ENCODE measurements around the gene SPATA21. TPM values are rescaled to one million over a fixed set of nuclear protein-coding genes. Genes with fewer than 3 reads are reported as not detected.
"Not testable (repeated sequence)": the region's sequence is repeated elsewhere in the genome, so short reads cannot be mapped to it uniquely, and the experiment has no call there.

The SPATA21 gene
- total RNA-seq, 3 donors from 2014 or later: not detected

- no peak for ATAC-seq
- H3K36me3 Mint-ChIP-seq (ENCODE audit: insufficient read depth): peaks cover 13% of the 10 kb centered on the region
- no peak for DNase-seq
- H3K9me3 Mint-ChIP-seq: no peaks in the 10 kb centered on the region
- H3K4me3 Mint-ChIP-seq: peak overlapping the region; percentile 66
- H3K4me1 Mint-ChIP-seq (ENCODE audit: low read depth): peaks cover 62% of the 10 kb centered on the region
- H3K27me3 Mint-ChIP-seq (ENCODE audit: low read depth): no peaks in the 10 kb centered on the region
These were observed 65.5 kb downstream of the SPATA21 start for GRCh38 chr1:16371725-16372124.

DNA sequence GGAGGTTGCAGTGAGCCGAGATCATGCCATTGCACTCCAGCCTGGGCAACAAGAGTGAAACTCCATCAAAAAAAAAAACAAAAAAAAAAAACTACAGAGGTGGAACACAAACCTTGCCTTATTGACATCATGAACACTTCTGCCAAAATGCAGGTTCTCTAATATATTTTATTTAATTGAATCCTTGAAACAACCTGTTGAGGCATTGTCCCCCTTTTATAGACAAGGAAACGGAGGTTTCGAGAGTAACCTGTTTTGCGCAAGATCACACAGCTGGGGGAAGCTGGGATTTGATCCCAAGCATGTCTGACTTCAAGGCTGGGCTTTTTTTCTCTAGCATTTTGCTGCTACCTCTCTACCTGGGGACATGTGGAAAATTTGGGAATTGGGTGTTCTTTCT lies 67.4 kb downstream of the SPATA21 start:
- peaks cover 47% of the 10 kb centered on the region for H3K4me1 Mint-ChIP-seq (ENCODE audit: low read depth)
- H3K4me3 Mint-ChIP-seq: no peak overlapping the region
- H3K27me3 Mint-ChIP-seq (ENCODE audit: low read depth): no peaks in the 10 kb centered on the region
- DNase-seq (no peak), ATAC-seq (no peak)
- H3K36me3 Mint-ChIP-seq (ENCODE audit: insufficient read depth): peaks cover 13% of the 10 kb centered on the region
- H3K9me3 Mint-ChIP-seq: no peaks in the 10 kb centered on the region

DNA sequence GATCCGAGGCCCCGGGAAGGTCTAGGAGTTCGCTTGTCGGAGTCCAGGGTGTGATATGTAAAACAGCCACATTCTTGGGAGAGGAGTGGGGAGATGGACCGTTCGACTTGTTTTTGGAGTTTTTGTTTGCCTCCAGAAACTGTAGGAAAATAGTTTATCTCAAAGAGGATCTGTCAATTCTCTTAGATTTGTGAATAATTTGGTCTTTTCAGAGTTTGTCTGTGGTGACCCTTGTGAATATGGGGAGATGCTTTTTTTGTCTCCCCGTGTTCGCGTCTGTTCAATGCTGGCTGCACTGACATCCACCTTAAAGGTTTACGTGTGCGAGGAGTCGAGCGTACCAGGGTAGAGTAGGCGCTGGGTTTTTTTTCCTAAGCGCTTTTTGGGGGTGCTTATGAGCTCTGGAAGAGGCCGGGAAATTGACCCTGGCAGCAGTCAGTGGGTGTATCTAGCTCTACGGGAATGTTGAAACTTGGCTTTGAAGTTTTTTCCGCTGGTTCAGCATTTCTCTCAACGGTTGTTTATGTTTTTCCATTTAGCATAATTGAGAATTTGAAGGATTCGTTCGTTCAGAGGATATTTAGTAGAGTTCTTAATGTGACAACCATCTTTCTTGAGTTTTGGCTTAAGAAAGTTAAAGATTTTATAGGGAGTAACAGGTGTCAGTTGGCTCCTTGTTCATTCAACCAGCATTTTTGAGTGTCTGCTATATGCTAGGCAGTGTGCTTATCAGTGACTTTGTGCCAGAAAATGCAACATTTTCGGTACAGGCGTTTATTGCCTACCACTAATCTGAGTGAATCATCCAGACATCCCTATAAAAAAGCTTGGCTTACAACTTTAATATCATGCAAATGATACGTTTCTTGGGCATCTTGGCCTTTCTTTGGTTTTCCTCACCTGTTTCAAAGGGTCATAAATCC lies 69.0 kb downstream of the SPATA21 start:
- Mint-ChIP-seq H3K36me3 (ENCODE audit: insufficient read depth) (peaks cover 8% of the 10 kb centered on the region), H3K27me3 (ENCODE audit: low read depth) (no peaks in the 10 kb centered on the region), H3K4me3 (peak overlapping the region; percentile 97), H3K4me1 (ENCODE audit: low read depth) (peaks cover 37% of the 10 kb centered on the region), H3K9me3 (no peaks in the 10 kb centered on the region)
- DNase-seq (no peak), ATAC-seq (no peak)

GRCh38 chr1:16367258-16367967 lies 69.8 kb downstream of the SPATA21 start:
- Mint-ChIP-seq H3K4me3 (peak overlapping the region; percentile 97), H3K36me3 (ENCODE audit: insufficient read depth) (peaks cover 3% of the 10 kb centered on the region), H3K27me3 (ENCODE audit: low read depth) (no peaks in the 10 kb centered on the region), H3K4me1 (ENCODE audit: low read depth) (peaks cover 31% of the 10 kb centered on the region), H3K9me3 (no peaks in the 10 kb centered on the region)
- DNase-seq (peak; percentile 82), ATAC-seq (peak; percentile 75 to 76)

DNA sequence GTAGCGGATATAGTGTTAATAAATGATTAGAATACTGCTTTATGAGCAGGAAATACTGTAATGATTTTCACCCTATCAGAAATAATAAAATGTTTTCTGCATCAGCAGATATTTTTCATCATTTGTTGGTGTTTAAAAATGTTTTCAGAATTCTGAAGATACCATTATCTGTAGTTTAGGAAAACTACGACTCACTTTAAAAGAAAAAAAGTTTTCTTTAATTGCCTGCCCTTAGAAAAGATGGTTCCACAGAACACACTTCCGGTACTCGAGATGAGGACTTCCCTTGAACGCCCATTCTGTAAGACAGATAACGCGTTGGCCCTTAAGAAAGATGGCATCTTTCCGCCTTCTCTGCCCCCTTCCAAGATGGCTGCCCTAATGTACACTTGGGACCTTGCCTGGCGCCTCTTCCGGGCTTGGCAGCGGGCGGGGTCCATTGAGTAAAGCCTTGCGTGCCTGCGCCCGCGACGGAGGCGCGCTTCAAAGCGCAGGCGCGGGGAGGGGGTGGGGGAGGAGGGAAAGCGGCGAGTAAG lies 70.4 kb downstream of the SPATA21 start, which contains the start of gene SZRD1:
SZRD1 (plus strand) TSS at position 521 of the 536 bp plus-strand sequence. CDS start 16 bp downstream, outside the sequence.
- peak; percentile 92 for DNase-seq
- no peaks in the 10 kb centered on the region for H3K9me3 Mint-ChIP-seq
- H3K27me3 Mint-ChIP-seq (ENCODE audit: low read depth): no peaks in the 10 kb centered on the region
- peaks cover 24% of the 10 kb centered on the region for H3K4me1 Mint-ChIP-seq (ENCODE audit: low read depth)
- peak; percentile 86 to 88 for ATAC-seq
- peak within 1 kb of the TSS; percentile 97 for H3K4me3 Mint-ChIP-seq
- peaks cover 3% of the 10 kb centered on the region for H3K36me3 Mint-ChIP-seq (ENCODE audit: insufficient read depth)

- H3K9me3 Mint-ChIP-seq; H3K4me3 Mint-ChIP-seq; H3K36me3 Mint-ChIP-seq (ENCODE audit: insufficient read depth); DNase-seq; ATAC-seq; H3K27me3 Mint-ChIP-seq (ENCODE audit: low read depth): not testable (repeated sequence)
- H3K4me1 Mint-ChIP-seq (ENCODE audit: low read depth): peaks cover 16% of the 10 kb centered on the region
These were observed 72.1 kb downstream of the SPATA21 start for GRCh38 chr1:16365146-16365498.

GRCh38 chr1:16356867-16357266 lies 80.4 kb downstream of the SPATA21 start:
- Mint-ChIP-seq H3K4me3 (no peak overlapping the region), H3K4me1 (ENCODE audit: low read depth) (peaks cover 5% of the 10 kb centered on the region), H3K27me3 (ENCODE audit: low read depth) (no peaks in the 10 kb centered on the region), H3K9me3 (no peaks in the 10 kb centered on the region), H3K36me3 (ENCODE audit: insufficient read depth) (no peaks in the 10 kb centered on the region)
- no peak for ATAC-seq
- DNase-seq: no peak

DNA sequence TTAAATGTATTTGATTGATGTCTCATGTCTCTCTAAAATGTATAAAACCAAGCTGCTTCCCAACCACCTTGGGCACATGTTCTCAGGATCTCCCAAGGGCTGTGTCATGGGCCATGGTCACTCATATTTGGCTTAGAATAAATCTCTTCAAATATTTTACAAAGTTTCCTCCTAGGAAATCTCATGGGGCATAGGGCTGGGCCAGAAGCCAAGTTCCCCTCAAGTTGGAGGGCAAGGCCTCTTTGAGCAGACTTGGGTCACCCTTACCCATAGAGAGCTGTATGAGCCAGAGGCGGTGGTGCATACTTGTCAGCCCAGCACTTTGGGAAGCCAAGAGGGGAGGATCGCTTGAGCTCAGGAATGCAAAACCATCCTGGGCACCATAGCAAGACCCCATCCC lies 82.6 kb downstream of the SPATA21 start:
- no peaks in the 10 kb centered on the region for H3K27me3 Mint-ChIP-seq (ENCODE audit: low read depth)

GRCh38 chr1:16352842-16353535 lies 84.2 kb downstream of the SPATA21 start:
- DNase-seq (no peak), ATAC-seq (no peak)
- Mint-ChIP-seq H3K9me3 (no peaks in the 10 kb centered on the region), H3K4me1 (ENCODE audit: low read depth) (peaks cover 33% of the 10 kb centered on the region), H3K36me3 (ENCODE audit: insufficient read depth) (no peaks in the 10 kb centered on the region), H3K4me3 (peak overlapping the region; percentile 97), H3K27me3 (ENCODE audit: low read depth) (no peaks in the 10 kb centered on the region)

More for the DNA sequence above, 82.6 kb downstream of the SPATA21 start:
- Mint-ChIP-seq H3K36me3 (ENCODE audit: insufficient read depth) (no peaks in the 10 kb centered on the region), H3K9me3 (no peaks in the 10 kb centered on the region), H3K4me1 (ENCODE audit: low read depth) (peaks cover 21% of the 10 kb centered on the region), H3K4me3 (no peak overlapping the region)
- DNase-seq (no peak), ATAC-seq (no peak)

- ATAC-seq: peak; percentile 94
- peaks cover 34% of the 10 kb centered on the region for H3K4me1 Mint-ChIP-seq (ENCODE audit: low read depth)
- H3K4me3 Mint-ChIP-seq: peak within 1 kb of the TSS; percentile 97
- no peaks in the 10 kb centered on the region for H3K27me3 Mint-ChIP-seq (ENCODE audit: low read depth)
- no peaks in the 10 kb centered on the region for H3K9me3 Mint-ChIP-seq
- DNase-seq: peak; percentile 87
- no peaks in the 10 kb centered on the region for H3K36me3 Mint-ChIP-seq (ENCODE audit: insufficient read depth)
These were observed 85.0 kb downstream of the SPATA21 start, which contains the start of gene FBXO42 for GRCh38 chr1:16351994-16352841. Gene FBXO42 (minus strand): TSS chr1:16352480. CDS start chr1:16315418, 37,062 bp downstream.

GRCh38 chr1:16351456-16351993 lies 85.7 kb downstream of the SPATA21 start:
- H3K9me3 Mint-ChIP-seq: no peaks in the 10 kb centered on the region
- DNase-seq (no peak), ATAC-seq (no peak)
- H3K4me1 Mint-ChIP-seq (ENCODE audit: low read depth): peaks cover 34% of the 10 kb centered on the region
- no peaks in the 10 kb centered on the region for H3K36me3 Mint-ChIP-seq (ENCODE audit: insufficient read depth)
- no peaks in the 10 kb centered on the region for H3K27me3 Mint-ChIP-seq (ENCODE audit: low read depth)
- peak overlapping the region; percentile 97 for H3K4me3 Mint-ChIP-seq

DNA sequence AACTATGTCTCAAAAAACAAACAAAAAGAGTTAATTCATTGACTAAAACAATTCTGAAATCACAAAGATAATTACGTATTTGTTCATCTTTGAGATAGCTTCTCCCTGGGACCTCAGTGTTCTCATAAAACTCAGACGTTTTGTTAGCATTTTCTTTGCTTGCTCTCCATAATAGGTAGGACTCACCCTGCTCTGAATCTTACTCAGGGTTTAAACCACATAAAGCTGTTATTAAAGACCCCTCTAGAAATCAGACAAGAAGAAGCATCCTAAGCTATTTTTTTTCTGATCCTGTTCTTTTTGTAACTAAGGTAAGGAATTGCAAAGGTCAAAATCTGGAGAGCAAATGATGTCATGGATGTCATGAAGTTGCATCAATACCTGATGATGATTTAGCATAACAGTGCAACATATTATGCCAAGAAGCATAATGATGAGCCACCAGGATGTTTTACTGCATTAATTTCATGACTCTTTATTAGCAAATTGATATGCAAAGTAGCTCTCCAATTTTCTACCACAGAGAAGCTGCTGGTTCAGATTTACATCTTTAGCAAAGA lies 87.3 kb downstream of the SPATA21 start:
- no peaks in the 10 kb centered on the region for H3K27me3 Mint-ChIP-seq (ENCODE audit: low read depth)
- H3K36me3 Mint-ChIP-seq (ENCODE audit: insufficient read depth): no peaks in the 10 kb centered on the region
- no peak overlapping the region for H3K4me3 Mint-ChIP-seq
- DNase-seq (no peak), ATAC-seq (no peak)
- H3K9me3 Mint-ChIP-seq: no peaks in the 10 kb centered on the region
- peaks cover 40% of the 10 kb centered on the region for H3K4me1 Mint-ChIP-seq (ENCODE audit: low read depth)
